IPS-20b (cell line): ENCODE data around the gene FAM222A.
A peak's percentile ranks its signal among the peaks of the same experiment; 100 is the strongest.

ENCODE experiments used
- H3K27ac ChIP-seq: one replicate; pipeline ENCODE4 v1.5.1; 2013; ENCODE audit warnings: low read length
- H3K27me3 ChIP-seq: 2 replicates; pipeline ENCODE4 v1.6.1; 2013; ENCODE audit warnings: mild to moderate bottlenecking, low read length, inconsistent platforms; ENCODE audit not compliant: insufficient read depth
- H3K36me3 ChIP-seq: 2 replicates; pipeline ENCODE4 v1.6.1; 2013; ENCODE audit warnings: low read depth, mild to moderate bottlenecking, inconsistent platforms, low read length, moderate library complexity; ENCODE audit not compliant: insufficient read depth
- H3K4me1 ChIP-seq: 2 replicates; pipeline ENCODE4 v1.6.1; 2013; ENCODE audit warnings: mild to moderate bottlenecking, control low read depth, inconsistent platforms, low read length, moderate library complexity; ENCODE audit not compliant: insufficient read depth
- H3K4me3 ChIP-seq: 2 replicates; pipeline ENCODE4 v1.5.1; 2013; ENCODE audit warnings: mild to moderate bottlenecking, low read length, inconsistent platforms
- H3K9ac ChIP-seq: 2 replicates; pipeline ENCODE4 v1.6.1; 2013; ENCODE audit warnings: low read depth, mild to moderate bottlenecking, inconsistent platforms, low read length, moderate library complexity
- H3K9me3 ChIP-seq: 2 replicates; pipeline ENCODE4 v1.6.1; 2013; ENCODE audit warnings: mild to moderate bottlenecking, low read depth, low read length, inconsistent platforms; ENCODE audit not compliant: insufficient read depth

The FAM222A gene

DNA sequence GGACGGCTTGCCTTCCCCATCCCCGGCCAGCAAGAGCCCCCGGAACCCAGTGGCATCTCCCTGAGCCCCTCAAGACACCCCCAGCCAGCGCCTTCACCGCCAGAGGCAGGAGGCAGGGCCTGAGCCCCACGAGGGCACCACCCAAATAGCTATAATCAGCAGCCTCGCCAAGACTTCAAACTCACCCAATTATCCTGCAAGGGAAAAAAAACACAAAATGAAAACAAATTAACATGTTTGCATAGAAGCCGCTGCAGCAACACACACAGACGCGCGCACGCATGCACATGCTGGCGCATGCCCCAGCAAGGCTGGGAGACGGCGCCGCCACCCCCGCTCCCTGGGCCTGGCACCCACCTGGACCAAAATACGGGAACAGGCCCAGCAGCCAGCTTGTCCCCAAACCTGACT, 15.8 kb downstream of the FAM222A start:
- no peak overlapping the region for H3K27ac ChIP-seq
- no peak overlapping the region for H3K9ac ChIP-seq
- no peaks in the 10 kb centered on the region for H3K9me3 ChIP-seq
- H3K4me1 ChIP-seq, result no peaks in the 10 kb centered on the region
- H3K4me3 ChIP-seq, result no peak overlapping the region
- H3K36me3 ChIP-seq, result no peaks in the 10 kb centered on the region
- no peaks in the 10 kb centered on the region for H3K27me3 ChIP-seq

DNA sequence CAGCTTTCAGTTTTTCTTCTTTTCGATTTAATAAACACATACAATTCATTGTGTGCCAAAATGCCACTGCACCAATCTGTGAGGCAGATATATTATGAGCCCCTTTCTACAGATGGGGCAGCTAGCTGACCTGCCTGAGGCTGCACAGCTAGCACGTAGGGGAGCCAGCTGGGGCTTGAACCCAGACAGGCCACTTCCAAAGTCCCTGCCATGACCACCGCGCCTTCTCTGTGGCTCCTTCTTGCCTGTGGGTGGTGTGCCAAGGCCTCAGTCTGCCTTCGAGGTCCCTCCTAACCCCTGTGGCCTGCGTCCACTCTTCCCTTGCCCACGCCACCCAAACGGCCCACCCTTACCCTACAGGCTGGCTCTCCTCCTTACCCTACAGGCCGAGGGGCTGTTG, 16.2 kb downstream of the FAM222A start:
- peaks cover 2% of the 10 kb centered on the region; the same call in 1 of the 2 replicates for H3K27me3 ChIP-seq
- no peaks in the 10 kb centered on the region for H3K4me1 ChIP-seq
- H3K36me3 ChIP-seq, result no peaks in the 10 kb centered on the region
- no peak overlapping the region for H3K27ac ChIP-seq
- H3K9ac ChIP-seq, result no peak overlapping the region
- H3K9me3 ChIP-seq, result no peaks in the 10 kb centered on the region
- H3K4me3 ChIP-seq, result no peak overlapping the region

DNA sequence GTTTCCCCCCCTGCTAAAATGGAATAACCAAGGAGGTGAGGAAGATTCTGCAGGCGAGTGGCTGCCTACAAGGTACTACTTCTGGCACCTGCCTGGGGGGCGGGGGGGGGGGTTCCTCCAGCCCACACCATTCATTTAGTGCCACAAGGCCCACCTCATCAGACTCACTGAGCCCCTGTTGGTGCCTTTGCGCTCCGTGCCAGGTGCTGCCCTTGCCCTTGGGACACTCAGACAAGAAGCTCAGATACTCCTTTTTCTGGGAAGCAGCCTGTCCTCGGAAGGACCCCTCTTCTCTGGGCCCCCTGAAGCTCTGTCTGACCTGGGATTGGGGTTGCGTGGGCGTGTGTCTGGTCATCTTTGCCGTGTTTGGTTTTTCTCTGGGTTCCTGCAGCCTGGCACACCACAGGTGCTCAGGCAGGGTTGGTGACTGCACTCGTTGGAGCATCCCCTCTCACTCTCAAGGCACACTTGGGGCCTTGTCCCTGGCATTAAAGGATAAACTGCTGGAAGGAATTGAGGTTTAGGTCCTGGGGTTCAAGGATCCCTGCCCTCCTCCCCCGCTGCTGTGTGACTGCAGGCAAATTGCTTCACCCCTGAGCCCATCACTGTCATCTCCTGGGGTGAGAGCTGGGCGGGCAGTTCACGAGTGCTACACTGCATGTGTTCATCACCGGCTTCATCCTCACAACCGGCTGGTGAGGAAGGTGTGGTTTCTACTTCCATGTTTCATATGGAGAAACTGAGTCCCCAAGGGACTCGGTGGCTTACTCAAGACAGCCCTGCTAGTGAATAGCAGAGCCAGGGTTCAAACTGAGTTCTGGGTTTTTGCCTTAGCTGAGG, 16.9 kb downstream of the FAM222A start:
- H3K9ac ChIP-seq, result no peak overlapping the region
- H3K9me3 ChIP-seq, result no peaks in the 10 kb centered on the region
- no peaks in the 10 kb centered on the region for H3K36me3 ChIP-seq
- H3K27ac ChIP-seq, result no peak overlapping the region
- peaks cover 10% of the 10 kb centered on the region; the same call in 1 of the 2 replicates for H3K27me3 ChIP-seq
- H3K4me3 ChIP-seq, result no peak overlapping the region
- no peaks in the 10 kb centered on the region for H3K4me1 ChIP-seq

DNA sequence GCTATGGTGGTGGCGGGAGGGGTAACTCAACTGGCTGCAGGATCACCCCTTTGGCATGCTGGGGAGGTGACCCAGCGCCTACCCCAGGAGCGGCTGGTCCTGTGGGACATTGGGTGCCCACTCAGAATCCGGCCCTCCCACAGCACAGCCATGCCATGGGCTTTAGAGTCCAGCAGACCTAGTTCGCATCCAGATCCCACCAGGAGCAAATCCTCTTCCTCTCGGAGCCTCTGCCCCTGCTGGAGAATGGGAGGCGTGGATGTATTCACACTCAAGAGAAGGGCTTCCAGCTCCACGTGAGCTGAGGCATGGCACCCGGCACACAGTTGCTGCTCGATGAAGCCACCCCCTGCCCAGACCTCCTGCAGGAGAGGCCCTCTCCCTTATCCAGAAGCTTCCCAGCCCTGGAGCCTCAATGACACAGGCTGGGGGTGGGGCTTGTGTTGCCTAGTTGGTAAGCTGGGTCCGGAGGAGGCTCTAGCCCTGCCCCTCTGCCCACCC, 17.7 kb downstream of the FAM222A start:
- Histone ChIP-seq H3K9ac (no peak overlapping the region), H3K36me3 (no peaks in the 10 kb centered on the region), H3K27ac (no peak overlapping the region), H3K4me1 (no peaks in the 10 kb centered on the region), H3K4me3 (no peak overlapping the region), H3K9me3 (no peaks in the 10 kb centered on the region), H3K27me3 (peaks cover 17% of the 10 kb centered on the region)

DNA sequence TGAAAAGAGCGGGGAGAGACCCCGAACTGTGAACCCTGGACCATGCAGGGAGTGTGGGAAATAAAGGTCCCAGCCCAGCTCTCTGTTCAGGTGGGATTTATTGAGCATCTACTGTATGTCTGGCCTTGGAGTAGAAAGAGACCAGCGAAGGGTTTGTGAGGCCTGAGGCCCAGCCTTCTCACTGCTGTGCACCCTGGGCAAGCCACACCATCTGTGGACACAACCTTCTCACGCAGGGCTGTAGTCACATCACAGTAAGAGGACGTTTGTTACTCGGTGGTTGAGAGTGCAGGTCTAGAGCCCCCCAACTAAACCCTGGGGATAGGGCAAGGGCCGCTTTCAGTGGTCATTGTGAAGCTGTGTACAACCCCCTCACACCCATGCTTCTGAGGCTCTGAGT, 18.2 kb downstream of the FAM222A start:
- no peaks in the 10 kb centered on the region; the same call in 1 of the 2 replicates for H3K4me1 ChIP-seq
- no peak overlapping the region for H3K27ac ChIP-seq
- H3K4me3 ChIP-seq, result no peak overlapping the region
- peaks cover 19% of the 10 kb centered on the region for H3K27me3 ChIP-seq
- no peaks in the 10 kb centered on the region for H3K36me3 ChIP-seq
- H3K9ac ChIP-seq, result no peak overlapping the region
- H3K9me3 ChIP-seq, result no peaks in the 10 kb centered on the region

DNA sequence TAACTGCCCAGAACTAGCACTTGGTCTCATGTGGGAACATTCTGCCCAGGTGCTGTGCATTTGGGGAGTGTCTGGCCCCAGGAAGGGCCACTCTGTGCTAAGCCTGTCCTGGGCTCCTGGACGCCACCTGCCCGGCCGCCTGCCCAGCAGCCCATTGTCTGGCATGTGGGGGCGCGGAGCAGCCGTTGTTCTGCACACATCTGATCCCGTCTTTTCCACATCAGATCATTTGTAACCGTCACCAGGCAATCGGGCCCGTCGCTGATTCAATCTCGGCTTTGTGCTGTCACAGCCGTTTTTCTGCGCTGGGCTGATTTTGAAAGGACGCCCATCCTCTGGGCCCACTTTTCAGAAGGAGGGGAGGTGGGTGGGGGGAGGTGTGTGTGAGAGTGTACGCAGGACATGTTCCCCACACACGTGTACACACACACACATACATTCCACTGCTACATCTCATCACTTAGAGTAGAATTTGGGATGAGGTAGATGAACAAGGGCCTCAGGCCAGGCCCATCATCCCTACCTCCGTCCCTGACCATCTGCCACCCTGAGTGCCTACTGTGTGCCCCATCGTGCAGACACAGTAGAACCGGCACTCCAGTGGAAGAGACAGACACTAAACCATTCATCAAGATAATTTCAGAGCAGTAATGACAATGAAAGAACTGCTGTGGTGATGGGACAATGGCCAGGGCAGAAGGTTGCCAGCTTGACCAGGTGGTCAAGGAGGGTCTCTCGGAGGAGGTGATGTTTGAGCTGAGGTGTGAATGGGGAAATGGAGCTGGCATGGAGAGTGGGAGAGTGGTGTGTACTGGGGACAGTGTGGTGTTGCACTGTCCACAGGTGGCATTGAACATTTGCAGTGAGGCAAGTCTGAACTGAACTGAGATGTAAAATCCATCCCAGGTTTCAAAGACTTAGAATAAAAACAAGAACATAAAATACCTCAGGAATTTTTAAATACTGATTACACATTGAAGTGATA, 19.0 kb downstream of the FAM222A start:
- peaks cover under 1% of the 10 kb centered on the region; the same call in 1 of the 2 replicates for H3K4me1 ChIP-seq
- no peak overlapping the region for H3K4me3 ChIP-seq
- H3K27me3 ChIP-seq, result peaks cover 19% of the 10 kb centered on the region
- H3K27ac ChIP-seq, result no peak overlapping the region
- H3K36me3 ChIP-seq, result no peaks in the 10 kb centered on the region
- no peak overlapping the region for H3K9ac ChIP-seq
- no peaks in the 10 kb centered on the region for H3K9me3 ChIP-seq

DNA sequence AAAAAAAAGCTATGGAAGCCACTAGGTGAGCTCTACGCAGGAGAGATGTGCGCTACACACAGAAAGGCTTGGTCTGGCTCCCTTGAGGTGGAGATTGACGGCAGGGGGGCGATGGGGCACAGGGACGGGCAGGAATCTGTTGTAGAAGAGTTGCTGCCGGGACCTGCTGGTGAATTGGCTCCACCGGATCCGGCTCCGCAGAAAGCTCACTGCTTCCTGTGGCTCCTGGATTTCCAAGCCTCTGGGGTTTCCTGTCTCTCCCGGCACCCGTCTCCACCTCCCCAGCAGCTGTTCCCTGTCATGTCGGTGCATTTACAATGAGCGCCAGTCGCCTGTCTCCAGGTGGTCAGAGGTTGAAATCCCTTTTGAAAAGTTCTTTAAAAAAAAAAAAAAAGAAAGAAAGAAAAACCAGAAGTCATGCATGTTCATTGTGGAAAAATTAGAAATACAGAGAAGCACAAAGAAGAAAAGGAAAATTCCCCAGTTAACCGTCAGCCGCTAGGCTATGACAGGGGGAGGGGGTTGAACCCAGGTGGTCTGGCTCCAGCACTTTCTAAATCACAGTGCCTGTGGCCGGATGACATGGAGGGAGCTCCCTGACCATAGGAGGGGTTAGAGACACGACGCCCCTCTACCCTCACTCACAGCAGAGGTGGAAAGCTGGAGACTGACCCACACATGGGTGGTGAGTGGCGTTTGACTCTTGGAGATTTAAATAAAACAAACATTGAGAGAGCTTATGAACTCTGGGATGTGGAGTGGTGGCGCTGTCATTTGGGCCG, 20.8 kb downstream of the FAM222A start:
- Histone ChIP-seq H3K9me3 (no peaks in the 10 kb centered on the region), H3K27me3 (peaks cover 19% of the 10 kb centered on the region), H3K4me1 (peaks cover 5% of the 10 kb centered on the region; the same call in 1 of the 2 replicates), H3K36me3 (no peaks in the 10 kb centered on the region), H3K4me3 (peak overlapping the region; percentile 48), H3K9ac (no peak overlapping the region), H3K27ac (no peak overlapping the region)

DNA sequence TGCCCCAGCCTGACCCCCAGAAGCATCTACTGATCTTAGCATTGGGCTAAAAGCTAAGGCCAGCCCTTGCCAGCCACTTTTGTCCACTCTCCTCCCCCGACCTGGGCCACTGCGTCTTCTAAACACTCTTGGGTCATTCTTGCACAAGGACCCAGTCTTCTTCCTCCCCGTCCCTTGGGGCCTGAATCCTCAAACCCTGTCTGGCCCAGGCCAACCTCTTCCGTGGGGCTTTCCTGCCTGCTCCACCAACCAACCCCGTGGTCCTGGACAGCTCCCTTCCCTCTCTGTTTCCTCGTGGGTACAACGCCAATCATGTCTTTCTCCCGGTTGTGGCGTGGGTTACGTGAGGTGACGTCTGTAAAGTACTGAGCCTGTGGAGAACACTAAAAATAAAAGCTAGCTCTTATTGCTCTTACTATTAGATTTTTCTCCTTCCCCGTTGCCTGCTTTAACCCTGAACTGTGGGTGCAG, 21.5 kb downstream of the FAM222A start:
- Histone ChIP-seq H3K9ac (no peak overlapping the region), H3K4me1 (peaks cover 5% of the 10 kb centered on the region; the same call in 1 of the 2 replicates)

DNA sequence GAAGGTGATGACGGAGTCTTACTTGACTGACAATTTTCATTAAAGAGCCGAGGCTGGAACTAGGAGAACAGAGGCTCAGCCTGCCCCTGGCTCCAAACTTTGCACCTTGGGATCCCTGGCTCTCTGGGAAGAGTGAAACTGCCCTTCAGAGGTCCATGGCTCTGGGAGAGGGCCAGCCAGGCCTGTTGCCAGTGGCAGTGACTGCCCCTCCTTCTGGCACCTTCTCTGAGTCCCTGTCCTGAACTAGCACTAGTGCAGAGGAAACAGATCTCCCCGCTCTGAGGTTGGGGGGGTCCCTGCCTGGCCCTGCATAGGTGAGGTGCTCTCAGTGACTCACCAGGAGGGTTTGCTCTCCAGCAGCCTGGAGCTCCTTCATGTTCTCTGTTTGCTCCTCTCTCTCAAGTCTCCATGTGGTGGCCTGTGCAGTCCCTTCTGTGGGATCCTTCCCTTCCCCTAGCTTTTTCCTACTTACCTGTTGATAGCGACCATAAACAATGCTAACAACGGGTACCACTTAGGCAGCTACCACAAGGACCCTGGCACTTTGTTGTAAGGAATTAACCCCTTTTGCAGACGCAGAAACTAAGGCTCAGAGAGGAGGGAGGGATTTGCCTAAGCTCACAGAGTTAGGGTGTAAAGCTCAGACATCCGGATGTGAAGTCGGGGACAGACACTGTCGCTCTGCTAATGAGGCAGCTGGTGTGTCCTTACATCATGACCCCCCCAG, 22.4 kb downstream of the FAM222A start:
- H3K4me3 ChIP-seq, result no peak overlapping the region
- no peaks in the 10 kb centered on the region for H3K9me3 ChIP-seq
- H3K27ac ChIP-seq, result no peak overlapping the region
- no peaks in the 10 kb centered on the region for H3K36me3 ChIP-seq
- no peak overlapping the region for H3K9ac ChIP-seq
- peaks cover 5% of the 10 kb centered on the region; the same call in 1 of the 2 replicates for H3K4me1 ChIP-seq
- H3K27me3 ChIP-seq, result peaks cover 19% of the 10 kb centered on the region

More for the DNA sequence above, 21.5 kb downstream of the FAM222A start:
- Histone ChIP-seq H3K36me3 (no peaks in the 10 kb centered on the region), H3K4me3 (no peak overlapping the region), H3K27me3 (peaks cover 19% of the 10 kb centered on the region), H3K9me3 (no peaks in the 10 kb centered on the region), H3K27ac (no peak overlapping the region)

DNA sequence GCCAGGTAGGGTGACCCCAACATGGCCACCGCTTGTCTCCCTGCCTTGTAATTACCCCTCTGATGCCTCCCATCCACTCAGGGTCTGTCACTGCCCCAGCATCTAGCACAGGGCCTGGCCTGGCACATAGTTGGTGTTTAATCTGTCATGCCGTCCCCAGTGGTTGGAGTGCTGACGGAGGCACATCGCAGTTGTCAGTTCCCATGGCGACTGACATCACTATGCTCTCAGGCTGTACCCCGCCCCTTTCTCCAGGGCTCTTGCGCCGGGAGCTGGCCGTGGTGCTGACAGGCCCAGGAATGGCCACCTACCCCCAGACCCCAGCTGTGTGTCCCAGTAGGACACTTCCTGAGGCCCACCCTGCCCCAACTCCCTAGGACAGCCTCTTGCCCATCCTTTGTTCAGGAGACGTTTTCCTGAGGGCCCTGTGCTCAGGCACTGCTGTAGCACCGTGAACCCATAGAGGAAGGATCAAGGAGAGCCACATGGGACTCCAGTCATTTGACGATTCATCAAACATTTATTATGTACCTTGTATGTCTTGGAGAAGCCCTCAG, 23.0 kb downstream of the FAM222A start:
- no peaks in the 10 kb centered on the region for H3K36me3 ChIP-seq
- peaks cover 5% of the 10 kb centered on the region; the same call in 1 of the 2 replicates for H3K4me1 ChIP-seq
- H3K9me3 ChIP-seq, result no peaks in the 10 kb centered on the region
- H3K27ac ChIP-seq, result no peak overlapping the region
- no peak overlapping the region for H3K4me3 ChIP-seq
- H3K9ac ChIP-seq, result no peak overlapping the region
- peaks cover 19% of the 10 kb centered on the region for H3K27me3 ChIP-seq
